AG04450 (cell line): ENCODE data around the gene SLC25A38. TPM values are rescaled to one million over a fixed set of nuclear protein-coding genes. Genes with fewer than 3 reads are reported as not detected.

ENCODE experiments used
- CTCF ChIA-PET: fragments of 300-600, 350-600 bp; formaldehyde crosslinking; extraction: SDS; loops from one replicate; lab custom pipeline; 2022; ENCODE audit warnings: antibody characterized with exemption, inconsistent platforms; lab: Charles Lee
- POLR2A ChIA-PET: fragments of 350-600 bp; formaldehyde crosslinking; extraction: SDS; loops from one replicate; lab custom pipeline; 2021; ENCODE audit warnings: antibody characterized with exemption, inconsistent platforms; lab: Yijun Ruan, JAX
- DNase-seq: peaks from one replicate; pipeline ENCODE4 v3.0.0-alpha.2; 2011; ENCODE audit warnings: low read depth, low spot score
- H3K27ac ChIP-seq: one replicate; pipeline ENCODE4 v1.5.1; 2012; ENCODE audit warnings: low read depth, low read length, control low read depth
- H3K27me3 ChIP-seq: one replicate; pipeline ENCODE4 v1.6.0; 2012; ENCODE audit warnings: low read length; ENCODE audit not compliant: control insufficient read depth, insufficient read depth
- H3K4me3 ChIP-seq: 2 replicates; pipeline ENCODE4 v1.5.1; 2011; ENCODE audit warnings: mild to moderate bottlenecking, low read depth, low read length, control low read depth
- H3K9me3 ChIP-seq: 2 replicates; pipeline ENCODE4 v1.5.1; 2012; ENCODE audit warnings: low read length; ENCODE audit not compliant: control insufficient read depth, insufficient read depth
- CTCF ChIP-seq: IDR thresholded peaks from 2 replicates; pipeline ENCODE4 v1.5.1; 2011; ENCODE audit warnings: low read depth, low read length, control low read depth, inconsistent platforms
- polyA plus RNA-seq: library from polyadenylated mRNA; depleted of rRNA; stranded (reverse); fragments of >200 nt; gene quantifications from 2 replicates; pipeline ENCODE4 v1.2.3, GENCODE V29; 2011; rRNA removed
- small RNA-seq: library from RNA; depleted of rRNA; stranded (forward); fragments of <200 nt; gene quantifications from one replicate; pipeline ENCODE3, GENCODE V24; 2012; ENCODE audit warnings: low read depth; ENCODE audit not compliant: insufficient read length

Gene SLC25A38
- polyA plus RNA-seq, 1 experiment = 33.1 TPM

GRCh38 chr3:39446444-39446843, 63.3 kb downstream of the SLC25A38 start:
- no peak for DNase-seq
- Histone ChIP-seq H3K9me3 (no peaks in the 10 kb centered on the region), H3K4me3 (no peak overlapping the region), H3K27ac (no peak overlapping the region), H3K27me3 (peaks cover 6% of the 10 kb centered on the region)
- ChIA-PET CTCF (interaction anchor here (0.8 to 5.2 kb wide), 18 partner anchors 12 to 730 kb away, joined by 3 to 93 read pairs (median 4); partner anchors contain the start of gene RPSA), POLR2A (no interaction called here)
- TF ChIP-seq CTCF = no peak

Small RNAs within 50 kb of the gene (small RNA-seq; reads per million reads assigned to genes)
- gene SNORA6 (not detected), gene SNORA62 (not detected)

Other genes starting within 250 kb of the SLC25A38 start
- 5.9 and 6.8 TPM in 2 replicates for gene CSRNP1, start 229.8 kb upstream of the SLC25A38 start, polyA plus RNA-seq
- gene XIRP1, start 190.8 kb upstream of the SLC25A38 start, polyA plus RNA-seq = 0.02 TPM in 1 of 2 replicates, not detected in the other
- gene CX3CR1, start 103.3 kb upstream of the SLC25A38 start, polyA plus RNA-seq = not detected in 2 replicates
- gene CCR8, start 53.7 kb upstream of the SLC25A38 start, polyA plus RNA-seq = not detected in 2 replicates
- gene RPSA, start 23.4 kb downstream of the SLC25A38 start, polyA plus RNA-seq = 3,266 and 3,502 TPM in 2 replicates
- not detected in 2 replicates for gene MOBP, start 84.3 kb downstream of the SLC25A38 start, polyA plus RNA-seq